SIG-M5 treated with dmso at 0.1 percent for 504 hours (cell line): ENCODE measurements around the gene KIF26A.

Experiments
- DNase-seq: peaks from one replicate; lab custom pipeline; 2025; ENCODE audit not compliant: unreplicated experiment; lab: John Stamatoyannopoulos, UW

Gene KIF26A

DNA sequence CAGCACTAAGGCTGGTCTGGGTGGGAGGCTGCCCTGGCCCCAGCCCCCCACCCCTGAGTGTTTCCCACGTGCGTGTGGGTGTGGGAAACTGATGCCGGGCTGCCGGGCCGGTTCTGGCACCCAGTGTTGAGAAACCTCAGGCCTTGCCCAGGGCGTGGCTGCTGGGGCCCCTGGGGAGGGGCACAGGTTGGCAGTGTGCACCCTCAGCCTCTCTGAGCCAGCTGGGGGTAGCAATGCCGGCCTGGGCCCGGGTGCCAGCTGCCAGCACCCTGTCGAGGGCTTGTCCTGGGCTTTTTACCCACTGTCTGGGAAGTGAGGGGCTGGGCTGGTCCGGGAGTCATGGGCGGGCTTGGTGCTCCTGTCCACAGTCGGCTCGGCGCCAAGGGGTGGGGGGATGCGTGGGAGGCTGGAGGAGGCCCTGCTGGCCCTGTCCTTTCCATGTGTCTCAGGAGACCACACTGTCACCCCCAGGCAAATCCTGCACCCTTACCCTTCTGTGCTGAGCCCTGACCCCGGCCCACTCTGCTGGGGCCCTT is 37.2 kb upstream of the KIF26A start:
- DNase-seq: no peak

DNA sequence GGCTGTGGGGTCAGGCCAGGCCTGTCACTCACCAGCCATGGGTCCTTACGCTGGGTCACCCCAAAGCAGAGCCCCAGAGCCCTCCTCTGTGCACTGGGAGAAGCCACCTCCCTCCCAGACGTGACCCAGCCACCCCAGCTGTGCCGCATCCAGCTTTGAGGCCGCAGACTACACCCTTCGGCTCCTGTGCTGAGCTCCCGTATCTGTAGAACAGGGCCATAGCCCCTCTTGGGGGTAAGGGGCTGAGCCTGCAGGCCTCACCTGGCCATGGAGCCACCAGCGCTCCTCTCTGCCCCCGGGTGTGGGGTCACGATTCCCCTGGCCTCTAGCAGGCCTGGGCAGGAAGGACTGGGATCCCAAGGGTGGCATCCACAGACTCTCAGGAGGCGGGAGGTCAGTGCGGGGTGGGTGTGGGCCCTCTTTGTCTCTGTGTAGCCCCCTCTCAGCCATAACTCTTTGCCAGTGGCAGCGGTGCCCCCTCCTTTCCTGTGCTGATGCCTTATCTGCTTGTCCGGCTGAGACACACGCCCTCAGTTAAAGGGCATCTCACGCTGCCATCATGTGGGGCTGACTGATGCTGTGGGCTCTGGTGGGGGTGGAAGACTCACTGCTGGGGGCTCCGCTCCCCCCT is 36.6 kb upstream of the KIF26A start:
- no peak for DNase-seq

DNA sequence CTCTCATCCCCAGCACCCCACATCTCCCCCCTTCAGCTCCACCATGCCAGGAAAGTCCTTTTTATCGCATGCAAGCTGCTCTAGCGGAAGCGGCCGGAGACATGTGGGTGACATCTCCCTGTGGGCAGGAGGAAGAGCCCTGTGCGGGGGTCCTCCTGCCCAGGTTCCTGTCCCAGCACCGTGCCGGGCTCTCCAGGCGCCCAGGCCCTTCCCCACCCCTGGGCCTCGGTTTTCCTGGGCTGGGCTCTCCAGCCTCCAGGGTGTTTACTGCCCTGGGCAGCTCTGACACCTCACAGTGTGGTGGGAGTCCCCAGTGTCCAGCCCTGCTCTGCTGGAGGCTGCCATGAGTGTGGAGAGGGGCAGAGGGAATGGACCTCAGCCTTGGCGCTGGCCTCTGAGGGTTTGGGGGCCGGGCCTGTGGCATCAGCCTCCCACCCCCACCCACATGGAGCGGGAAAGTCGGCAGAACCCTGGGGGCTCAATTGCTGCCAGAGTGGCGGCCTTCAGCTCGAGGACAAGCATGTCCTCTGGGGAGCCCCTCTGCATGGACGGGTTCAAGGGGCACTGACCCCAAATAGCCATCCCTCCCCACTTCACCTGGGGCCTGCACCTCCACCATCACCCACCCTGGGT is 36.0 kb upstream of the KIF26A start:
- no peak for DNase-seq

DNA sequence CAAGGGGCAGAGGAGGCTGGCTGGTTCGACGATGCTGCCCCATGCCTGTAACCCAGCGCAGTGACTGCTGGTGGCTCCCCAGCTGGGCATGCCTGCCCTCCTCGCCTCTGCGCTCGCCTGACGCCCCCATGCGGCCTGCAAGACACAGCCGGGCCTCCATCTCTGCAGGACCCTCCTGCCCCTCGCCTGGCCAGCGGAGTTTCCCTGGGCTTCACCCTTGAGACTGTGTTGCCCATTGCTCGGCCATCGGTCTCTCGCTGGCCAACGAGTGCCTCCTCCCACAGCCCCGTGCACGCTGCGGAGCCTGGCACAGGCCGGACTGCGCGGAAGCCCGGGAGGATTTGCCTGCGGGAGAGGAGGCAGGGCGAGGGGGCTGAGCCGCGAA is 35.3 kb upstream of the KIF26A start:
- DNase-seq: no peak

DNA sequence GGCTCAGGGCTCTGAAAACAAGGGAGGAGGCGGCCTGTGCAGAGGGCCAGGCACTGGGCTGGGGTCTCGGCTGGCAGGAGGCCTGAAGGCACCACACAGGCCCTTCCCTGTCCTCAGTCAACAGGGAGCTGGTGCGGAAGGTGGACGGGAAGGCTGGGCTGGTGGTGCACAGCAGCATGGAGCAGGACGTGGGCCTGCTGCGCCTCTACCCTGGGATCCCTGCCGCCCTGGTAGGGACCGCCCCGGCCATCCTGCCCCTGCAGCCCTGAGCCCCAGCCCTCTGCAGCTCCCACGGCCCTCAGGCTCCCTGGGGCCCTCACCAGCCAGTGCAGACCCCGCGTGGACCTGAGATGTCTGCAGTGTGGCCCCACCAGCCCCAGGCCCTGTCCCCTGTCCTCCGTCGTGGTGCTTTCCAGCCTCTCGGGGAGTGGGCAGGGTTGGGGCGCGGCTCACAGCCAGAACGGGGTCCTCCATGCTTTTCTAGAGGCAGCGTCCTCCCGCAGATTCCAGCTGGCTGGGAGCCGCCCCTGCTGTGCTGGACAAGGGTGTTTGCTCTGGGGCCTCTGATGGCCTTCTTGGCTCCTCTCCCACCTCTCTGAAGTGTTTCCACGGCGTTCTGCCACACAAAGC is 34.8 kb upstream of the KIF26A start:
- no peak for DNase-seq

DNA sequence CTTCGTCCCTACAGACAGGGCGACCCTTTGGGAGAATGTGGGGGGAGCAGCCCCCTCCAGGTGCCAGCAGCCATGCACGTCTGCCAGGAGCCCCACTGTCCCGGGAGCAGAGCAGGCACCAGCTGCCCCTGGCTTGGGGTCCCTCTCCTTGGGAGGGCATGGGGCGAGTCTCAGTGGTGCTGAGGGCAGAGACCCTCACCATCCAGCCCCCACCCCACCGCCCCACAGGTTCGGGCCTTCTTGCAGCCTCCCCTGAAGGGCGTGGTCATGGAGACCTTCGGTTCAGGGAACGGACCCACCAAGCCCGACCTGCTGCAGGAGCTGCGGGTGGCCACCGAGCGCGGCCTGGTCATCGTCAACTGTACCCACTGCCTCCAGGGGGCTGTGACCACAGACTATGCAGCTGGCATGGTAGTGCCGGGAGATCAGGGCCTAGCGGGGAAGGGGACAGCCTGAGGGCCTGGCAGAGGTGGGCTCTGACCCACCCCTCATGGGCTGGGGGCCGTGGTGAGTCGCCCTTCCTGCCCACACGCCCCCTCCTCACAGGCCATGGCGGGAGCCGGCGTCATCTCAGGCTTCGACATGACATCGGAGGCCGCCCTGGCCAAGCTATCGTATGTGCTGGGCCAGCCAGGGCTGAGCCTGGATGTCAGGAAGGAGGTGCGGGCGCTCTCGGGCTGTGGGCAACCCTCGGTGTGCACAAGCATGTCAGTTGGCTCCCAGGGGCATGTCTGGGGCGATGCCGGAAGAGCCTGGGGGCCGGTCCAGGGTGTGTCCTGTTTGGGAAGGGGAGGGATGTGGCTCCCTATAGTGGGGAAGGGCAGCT is 34.1 kb upstream of the KIF26A start:
- DNase-seq: no peak

DNA sequence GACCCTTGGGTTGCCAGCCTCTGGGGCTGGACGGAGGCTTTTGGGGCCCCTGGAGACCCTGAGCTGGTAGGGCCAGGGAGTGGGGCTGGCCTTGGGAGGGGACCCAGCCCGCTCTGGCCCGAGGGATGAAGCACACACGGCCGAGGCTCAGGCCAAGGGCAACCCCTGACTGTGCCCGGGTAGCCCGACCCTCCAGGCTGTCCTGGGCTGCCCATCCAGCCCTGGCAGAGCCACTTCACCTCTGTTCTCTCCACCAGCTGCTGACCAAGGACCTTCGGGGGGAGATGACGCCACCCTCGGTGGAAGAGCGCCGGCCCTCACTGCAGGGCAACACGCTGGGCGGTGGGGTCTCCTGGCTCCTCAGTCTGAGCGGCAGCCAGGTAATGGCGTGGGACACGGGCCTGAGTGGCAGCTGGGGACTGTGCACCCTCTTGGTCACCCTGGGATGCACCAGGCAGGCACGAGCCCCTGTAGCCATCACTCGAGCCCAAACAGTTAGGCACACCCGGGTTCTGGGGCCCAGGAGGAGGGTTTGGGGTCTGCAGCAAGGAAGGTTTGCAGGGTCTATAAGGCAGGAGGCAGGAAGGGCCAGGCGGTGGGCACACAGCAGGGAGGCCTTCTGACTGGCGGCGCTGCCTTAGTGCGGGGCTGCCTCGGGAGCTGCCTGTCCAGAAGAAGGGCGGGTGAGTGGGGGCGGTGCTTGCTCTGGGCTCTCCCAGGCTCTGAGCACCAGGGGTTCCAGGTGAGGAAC is 33.1 kb upstream of the KIF26A start:
- no peak for DNase-seq

DNA sequence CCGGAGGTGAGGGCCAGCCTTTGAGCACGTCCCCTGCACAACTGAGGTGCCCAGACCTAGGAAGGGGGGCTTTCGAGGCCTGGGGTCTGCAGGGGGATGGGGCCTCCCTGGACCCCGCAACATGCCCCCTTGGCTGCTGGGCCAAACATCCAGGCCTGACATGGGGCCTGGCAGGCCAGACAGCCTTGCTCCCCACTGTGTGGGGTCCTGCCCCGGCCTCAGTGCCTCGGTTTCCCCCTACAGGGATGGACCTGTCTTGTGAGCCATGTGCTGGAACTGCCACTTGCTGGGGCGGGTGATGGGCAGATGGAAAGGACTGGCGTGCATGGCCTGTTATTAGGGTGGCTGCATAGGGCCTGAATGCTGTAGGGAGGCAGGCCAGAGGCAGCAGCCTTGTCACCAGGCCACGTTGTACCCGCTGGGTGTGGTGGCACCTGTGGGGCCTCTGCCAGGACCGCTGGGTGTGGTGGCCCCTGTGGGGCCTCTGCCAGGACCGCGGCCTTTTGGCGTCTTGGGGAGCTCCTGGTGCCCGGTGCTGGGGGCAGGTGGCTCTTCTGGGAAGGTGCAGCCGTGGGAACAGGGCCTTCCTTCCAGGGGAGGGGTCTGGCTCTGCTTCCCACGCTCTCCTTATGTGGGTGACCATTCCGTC is 32.4 kb upstream of the KIF26A start:
- no peak for DNase-seq

DNA sequence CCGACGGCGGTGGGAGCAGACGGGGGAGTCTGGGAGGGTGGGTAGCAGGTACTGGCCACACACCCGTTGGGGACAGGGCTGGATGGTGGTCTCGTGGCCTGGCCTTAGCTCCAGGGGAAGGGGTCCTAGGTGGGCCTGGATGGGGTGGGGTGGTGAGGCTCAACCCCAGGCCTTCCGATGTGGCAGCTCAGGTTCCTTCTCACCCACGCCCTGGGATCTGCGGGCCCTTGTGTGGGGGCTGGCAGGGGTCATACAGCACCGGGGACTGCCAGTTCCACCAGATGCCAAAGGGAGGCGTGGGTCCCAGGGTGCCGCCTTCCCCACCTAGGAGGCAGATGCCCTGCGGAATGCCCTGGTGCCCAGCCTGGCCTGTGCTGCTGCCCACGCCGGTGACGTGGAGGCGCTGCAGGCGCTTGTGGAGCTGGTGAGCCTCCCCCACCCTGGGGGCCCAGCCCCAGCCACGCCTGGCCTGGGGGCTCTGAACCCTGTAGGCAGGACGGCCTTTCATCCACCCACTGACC is 31.9 kb upstream of the KIF26A start:
- no peak for DNase-seq

DNA sequence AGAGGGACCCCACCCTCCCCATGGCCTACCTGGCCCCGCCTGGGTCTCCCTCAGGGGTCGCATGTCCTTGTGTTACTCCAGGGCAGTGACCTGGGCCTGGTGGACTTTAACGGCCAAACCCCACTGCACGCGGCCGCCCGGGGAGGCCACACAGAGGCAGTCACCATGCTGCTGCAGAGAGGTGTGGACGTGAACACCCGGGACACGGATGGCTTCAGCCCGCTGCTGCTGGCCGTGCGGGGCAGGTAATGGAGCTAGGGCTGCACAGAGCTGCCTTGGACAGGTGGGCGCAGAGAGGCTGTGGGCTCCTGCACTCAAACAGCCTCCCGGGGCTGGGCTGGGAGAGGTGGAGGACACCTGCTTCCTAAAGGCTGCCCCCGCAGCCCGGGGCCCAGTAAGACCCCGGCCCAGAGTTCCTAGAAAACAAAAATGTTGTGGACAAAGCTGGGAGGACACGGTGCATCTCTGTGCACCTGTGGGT is 31.2 kb upstream of the KIF26A start:
- DNase-seq: no peak

DNA sequence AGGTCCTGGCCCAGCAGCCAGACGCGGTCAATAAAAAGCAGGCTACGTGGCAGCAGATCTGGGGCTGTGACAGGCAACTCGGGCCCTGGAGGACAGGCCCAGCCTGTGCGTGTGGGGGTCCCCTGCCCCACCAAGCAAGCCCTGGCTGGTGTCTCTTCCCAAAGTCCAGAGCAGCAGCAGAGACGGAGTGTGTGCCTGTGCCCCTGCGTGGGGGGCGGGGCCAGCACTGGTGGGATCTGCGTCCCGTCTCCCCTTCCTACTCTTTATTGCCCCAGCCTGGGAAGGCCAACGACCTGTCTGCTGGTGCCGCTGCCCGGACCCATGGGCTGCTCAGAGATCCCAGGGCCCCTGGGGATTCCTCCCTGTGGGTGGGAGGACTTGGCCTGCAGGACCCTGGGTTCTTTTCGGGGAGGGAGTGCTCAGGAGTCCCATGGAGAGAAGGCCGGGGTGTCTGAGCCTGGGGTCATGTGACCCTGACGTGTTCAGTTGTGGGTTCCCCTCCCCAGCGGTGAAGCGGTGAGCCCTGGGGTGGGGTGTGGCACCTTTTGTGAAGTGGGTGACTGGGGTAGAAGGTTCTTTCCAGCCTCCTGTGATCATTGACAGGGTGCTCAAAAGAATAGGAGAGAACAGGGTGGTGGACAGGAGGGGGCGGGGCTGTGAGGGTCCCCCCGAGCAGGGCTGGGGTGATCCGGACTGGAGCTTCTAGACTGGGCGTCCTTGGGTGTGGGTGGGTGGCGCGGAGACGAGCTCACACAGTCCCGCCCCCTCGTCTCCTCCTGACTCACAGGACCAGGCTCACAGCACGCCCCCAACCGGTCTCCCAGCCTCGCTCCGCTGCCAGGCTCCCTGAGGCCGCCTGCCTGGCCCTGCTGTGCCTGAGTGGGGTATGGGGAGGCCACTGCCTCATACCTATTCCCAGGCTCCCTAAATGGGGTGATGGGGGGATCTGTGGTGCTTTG is 30.5 kb upstream of the KIF26A start:
- DNase-seq: no peak

DNA sequence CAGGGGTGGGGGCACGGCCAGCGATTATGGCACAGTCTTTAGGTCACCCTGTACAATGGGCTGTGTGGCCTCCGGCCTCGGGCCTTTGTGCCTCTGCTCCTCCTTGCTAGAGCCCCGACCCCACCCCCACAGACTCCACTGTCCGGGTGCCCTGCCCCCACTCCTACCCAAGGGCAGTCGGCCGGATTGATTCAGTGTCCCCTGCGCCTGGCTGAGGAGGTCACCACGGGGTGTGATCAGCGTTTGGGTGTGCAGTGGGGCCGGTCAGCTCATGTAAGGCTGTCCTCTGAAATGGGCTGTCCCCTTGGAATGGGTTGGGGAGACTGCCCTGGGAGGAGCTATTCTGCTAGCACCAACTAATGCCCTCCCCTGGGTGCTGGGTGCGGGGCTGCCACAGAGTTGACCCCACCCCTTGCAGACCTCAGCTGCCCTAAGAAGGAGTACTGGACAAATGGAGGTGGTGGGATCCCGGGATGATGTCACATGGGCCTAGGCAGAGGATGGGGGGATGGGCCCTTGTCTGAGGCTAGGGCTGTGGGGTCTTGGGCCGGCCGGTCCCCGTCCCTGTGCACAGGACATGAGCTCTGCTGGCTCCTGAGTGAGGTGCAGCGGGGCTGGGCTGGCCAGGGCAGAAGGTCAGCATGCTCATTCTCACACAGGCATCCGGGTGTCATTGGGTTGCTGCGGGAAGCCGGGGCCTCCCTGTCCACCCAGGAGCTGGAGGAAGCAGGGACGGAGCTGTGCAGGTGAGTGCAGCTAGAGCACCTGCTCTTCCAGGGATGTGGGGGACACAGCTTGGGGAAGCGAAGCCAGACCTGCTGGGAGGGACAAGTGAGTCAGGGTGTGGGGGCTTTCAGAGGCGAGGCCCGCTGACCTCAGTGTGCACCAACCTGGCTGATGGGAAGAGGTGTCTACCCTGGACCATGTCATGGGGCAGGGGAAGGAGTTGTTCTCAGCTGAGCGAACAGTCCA is 29.5 kb upstream of the KIF26A start:
- no peak for DNase-seq

DNA sequence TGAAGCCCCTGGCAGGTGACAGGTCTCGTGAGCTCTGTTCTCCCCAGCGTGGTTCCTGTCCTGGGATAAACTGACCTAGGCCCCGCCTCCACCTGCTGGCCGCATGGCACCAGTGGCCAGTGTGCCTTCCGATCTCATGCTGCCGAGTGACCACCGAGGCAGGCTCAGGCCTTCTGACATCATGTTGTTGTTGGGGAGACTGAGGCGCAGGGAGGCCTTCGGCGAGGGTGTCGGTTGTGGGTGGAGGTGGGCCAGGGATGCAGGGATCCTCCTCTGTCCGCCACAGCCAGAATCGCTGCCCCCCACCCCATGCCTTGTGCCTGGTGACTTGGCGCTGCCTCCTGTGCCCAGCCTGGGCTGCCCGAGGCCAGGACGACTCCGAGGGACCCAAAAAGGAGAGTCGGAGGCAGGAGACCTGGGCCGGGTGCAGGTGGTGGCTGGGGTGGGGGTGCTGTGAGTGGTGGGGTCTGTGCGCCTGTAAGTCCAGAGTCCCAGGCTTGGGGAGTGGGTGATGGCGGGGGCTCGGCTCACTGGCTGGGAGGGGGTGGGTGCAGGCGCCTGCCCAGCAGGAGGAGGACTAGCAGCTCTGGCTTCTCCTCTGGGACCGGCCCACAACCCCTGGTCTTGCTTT is 28.5 kb upstream of the KIF26A start:
- no peak for DNase-seq

DNA sequence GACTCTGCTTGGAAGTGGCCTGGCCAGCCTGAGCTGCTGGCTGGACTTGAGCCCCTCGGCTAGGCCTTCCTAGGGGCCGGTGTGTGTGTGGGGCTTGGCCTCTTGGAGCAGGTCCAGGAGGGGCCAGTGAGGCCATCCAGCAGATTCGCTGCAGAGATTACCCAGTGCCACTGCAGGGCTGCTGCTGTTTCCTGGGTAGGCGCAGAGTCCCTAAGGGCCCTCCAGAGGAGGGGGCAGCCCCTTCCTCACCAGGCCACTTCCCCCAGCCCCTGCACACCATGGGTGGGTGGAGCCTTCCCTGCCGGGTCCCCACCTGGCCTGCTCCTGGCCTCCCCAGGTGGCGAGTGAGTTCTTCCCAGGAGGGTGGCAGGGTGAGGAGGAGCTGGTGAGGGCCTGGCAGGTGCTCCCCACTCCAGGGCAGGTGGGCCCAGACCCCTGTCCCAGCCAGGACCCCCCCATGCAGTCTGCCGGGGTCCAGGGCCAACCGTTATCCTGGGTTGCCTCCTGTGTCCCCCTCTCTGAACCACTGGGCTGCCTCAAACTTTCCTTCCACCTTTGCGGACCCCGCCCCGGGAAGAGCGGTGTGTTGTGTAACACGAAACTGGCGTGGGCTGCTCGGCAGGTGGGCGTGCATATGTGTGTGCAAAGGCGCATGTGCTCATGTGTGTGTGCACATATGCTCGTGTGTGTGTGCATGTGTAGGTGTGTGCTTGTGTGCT is 27.7 kb upstream of the KIF26A start:
- DNase-seq: no peak

DNA sequence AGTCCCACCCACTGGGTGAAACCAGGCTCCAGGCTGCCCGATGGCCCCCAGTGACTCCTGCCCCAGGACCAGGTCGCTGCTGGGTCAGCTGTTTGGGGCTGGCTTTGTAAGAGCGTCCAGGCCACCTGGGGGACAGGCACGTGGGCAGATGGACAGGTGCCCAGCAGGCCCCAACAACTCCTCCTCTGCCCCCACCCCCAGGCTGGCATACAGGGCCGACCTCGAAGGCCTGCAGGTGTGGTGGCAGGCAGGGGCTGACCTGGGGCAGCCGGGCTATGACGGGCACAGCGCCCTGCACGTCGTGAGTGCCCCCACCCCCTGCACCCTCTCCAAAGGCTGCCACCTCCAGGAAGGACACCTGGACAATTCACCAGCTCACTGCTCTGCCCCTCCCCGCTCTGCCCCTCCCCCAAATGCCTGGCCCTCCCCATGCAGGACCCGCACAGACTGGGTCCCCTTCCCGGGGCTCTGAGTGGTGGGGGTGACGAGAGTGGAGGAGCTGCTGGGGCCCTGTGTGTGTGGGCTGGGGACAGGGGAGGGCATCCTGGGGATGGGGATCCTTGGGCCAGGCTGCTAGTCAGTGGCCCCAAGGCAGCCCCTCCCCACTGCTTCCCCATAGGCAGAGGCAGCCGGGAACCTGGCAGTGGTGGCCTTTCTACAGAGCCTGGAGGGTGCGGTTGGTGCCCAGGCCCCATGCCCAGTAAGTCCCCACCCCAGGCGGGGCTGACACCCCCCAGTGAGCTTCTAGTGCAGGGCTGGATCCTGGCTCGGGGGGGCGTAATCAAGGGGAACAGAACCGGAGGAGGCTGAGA is 26.9 kb upstream of the KIF26A start:
- DNase-seq: no peak

DNA sequence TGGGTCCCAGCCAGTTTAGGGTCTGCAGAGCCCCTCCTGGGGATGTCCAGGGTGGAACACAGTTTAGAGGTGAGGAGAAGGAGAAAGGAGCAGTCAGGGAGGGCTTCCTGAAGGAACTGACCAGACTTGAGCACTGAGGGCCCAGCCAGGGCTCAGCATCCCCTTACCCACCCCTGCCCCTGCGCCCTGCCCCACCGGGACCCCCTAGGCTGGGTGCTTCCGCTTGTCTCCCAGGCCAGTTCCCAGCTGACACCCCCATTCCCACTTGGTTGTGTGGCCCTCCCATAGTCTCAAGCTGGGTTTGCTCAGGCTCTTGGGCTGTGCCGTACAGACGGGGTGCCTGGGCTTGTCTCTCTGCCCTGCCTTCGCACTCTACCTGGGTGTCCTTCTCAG is 26.3 kb upstream of the KIF26A start:
- DNase-seq: no peak
